ENCODE measurements around the gene FOXL2NB.

- TF ChIP-seq CTCF (IDR thresholded peaks at IDR 0.05; ENCODE audit: low read depth, low read length, poor library complexity, severe bottlenecking) = no peak
- no peak for TF ChIP-seq EZH2phosphoT487 (IDR thresholded peaks at IDR 0.05; ENCODE audit: borderline replicate concordance, low read length)
Measured at GRCh38 chr3:138995706-138996105, 48.7 kb downstream of the FOXL2NB start.
